Measurements from ENCODE around the gene ANO9.
A peak's percentile ranks its signal among the peaks of the same experiment; 100 is the strongest.
"Not testable (repeated sequence)": the region's sequence is repeated elsewhere in the genome, so short reads cannot be mapped to it uniquely, and the experiment has no call there.

Gene ANO9

DNA sequence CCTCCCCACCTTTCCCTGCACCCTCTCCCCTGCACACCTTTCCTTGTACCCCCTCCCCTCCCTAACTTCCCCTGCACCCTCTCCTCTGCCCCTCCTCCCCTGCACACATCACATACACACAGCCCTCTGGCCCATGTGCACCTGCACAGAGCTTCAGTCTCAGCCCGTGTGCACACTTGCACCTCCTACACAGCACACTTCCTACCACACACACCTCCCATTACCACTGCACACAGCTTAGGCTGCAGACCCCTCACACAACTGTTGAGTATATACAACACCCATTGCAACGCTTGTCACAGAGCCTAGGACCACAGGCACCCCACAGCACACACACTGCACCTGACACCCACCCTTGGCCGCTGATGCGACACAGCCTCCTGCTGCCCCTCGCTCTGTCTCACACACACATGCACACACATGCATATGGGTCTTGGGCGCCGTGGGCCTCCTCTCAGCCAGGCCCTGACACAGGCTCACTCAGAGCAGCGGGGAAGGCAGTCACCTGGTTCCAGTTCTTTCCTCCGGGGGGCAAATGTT, 27.4 kb downstream of the ANO9 start:
- no peak for DNase-seq

DNA sequence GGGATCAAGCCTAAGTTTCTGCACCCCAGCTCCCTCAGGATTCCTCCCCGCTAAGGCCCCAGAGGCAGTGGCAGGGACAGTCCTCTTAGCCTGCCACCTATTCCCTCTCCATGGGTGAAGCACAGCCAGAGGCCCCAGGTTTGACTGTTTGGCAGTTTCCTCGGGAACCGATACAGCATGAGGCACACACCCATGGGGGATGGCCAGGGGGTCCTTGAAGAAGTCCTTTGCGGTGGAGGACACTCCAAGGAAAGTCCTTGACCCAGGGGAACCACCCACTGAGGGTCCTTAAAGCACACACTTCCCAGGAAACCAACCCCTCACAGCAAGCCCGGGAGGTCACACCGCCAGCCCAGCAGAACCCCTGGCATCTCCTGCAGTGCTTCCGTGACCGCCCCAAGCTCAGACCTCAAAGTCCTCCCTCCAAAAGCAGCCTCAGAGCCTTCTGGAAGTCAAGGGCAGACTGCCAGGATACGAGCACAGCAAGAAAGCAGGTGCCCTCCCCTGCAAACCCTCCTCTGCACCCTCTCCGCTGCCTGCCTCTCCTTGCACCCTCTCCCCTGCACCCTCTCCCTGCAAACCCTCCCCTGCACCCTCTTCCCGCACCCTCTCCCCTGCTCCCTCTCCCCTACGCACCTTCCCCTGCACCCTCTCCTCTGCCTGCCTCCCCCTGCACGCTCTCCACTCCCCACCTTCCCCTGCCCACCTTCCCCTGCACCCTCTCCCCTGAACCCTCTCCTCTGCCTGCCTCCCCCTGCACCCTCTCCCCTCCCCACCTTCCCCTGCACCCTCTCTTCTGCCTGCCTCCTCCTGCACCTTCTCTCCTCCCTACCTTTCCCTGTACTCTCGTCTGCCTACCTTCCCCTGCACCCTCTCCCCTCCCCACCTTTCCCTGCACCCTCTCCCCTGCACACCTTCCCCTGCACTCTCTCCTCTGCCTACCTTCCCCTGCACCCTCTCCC, 28.4 kb downstream of the ANO9 start:
- no peak for DNase-seq

DNA sequence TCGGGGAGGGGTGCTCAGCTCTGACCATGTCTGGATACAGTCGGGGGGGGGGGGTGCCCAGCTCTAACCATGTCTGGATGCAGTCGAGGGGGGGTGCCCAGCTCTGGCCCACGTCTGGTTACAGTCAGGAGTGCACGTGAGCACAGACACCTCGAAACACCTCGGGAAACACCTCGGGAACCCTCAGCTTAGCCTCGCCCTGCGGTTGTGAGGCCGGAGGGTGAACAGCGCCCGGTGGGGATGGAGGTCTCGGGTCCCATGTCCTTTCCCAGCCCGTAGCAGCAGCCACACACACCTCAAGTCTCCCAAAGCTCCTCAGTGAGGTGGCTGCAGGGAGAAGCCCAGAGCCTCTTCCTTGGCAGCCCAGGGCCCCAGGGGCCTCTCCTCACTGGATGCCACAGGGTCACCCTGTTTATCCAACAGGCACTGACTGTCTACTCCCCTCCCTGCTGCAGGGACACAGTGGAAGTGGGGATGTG, 29.1 kb downstream of the ANO9 start:
- DNase-seq = no peak

DNA sequence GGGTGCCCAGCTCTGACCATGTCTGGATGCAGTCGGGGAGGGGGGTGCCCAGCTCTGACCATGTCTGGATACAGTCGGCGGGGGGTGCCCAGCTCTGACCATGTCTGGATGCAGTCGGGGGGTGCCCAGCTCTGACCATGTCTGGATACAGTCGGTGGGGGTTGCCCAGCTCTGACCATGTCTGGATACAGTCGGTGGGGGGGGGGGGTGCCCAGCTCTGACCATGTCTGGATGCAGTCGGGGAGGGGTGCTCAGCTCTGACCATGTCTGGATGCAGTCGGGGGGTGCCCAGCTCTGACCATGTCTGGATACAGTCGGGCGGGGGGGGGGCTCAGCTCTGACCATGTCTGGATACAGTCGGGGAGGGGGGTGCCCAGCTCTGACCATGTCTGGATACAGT, 30.3 kb downstream of the ANO9 start:
- DNase-seq = not testable (repeated sequence)

DNA sequence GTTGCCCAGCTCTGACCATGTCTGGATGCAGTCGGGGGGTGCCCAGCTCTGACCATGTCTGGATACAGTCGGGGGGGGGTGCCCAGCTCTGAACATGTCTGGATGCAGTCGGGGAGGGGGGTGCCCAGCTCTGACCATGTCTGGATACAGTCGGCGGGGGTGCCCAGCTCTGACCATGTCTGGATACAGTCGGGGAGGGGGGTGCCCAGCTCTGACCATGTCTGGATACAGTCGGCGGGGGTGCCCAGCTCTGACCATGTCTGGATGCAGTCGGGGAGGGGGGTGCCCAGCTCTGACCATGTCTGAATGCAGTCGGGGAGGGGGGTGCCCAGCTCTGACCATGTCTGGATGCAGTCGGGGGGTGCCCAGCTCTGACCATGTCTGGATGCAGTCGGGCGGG, 31.1 kb downstream of the ANO9 start:
- DNase-seq = not testable (repeated sequence)

DNA sequence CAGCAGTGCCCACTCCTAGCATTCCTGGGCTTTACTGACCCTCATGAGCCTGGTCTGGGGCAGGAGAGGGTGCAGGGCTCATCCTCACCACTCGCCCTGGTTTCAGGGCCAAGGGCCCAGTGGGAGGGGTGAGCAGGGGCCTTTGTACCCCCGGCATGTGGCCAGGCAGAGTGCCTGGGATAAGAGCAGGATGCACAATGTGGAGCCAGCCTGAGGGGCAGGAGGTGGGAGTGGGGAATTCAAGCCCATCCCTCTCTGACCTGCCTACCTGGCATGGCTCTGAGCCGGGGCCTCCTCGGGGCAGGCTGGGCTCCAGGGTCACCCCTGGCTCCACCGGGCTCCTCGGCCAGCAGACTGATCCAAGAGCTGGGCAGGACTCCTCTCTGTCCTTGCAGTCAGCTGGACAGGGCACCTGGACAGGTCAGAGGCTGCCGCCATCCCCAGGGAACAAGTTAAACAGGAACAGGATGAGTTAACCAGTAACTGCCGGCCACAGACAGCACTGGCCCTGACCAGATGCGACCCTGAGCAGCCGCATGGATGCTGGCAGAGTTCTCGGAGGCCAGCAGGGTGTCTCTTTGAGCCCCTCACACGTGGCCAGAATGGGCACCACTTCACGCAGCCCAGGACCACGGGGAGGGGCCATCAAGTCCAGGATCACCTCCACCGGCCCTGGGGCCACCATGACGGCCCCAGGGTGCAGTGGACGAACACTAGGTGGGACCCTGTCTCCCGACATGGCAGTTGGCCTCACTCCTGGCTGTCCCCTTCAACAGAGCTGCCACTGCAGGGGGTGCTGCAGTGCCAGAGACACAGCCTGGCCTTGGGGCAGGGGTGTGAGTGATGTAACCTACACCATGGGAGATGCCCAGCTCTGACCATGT, 32.0 kb downstream of the ANO9 start:
- no peak for DNase-seq

DNA sequence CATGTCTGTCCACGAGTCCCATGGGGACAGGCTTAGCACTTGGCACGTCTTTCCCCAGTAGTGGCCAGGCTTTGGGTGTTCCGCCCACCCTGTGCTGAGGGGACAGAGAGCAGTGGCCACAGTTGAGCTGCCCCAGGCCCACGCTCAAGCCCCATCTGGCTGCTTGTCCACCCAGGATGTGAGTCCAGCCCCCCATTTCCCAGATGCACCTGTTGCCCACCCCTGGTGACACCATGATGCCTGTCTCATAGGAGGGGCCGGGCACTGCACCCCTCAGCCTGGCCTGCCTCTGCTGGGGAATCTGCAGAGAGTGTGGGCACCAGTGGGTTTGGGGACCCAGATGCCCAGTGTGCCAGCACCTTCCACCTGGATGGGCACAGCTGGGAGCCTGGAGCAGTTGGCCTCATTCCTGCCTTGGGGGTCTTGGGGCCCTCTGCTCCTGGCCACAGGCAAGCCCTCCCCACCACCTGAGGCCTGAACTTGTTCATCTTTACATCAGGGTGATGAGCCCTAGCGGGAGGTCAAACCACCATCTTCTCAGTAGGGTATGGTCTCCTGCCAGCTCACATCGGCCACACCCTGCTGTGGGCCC, 32.7 kb downstream of the ANO9 start:
- DNase-seq = no peak

DNA sequence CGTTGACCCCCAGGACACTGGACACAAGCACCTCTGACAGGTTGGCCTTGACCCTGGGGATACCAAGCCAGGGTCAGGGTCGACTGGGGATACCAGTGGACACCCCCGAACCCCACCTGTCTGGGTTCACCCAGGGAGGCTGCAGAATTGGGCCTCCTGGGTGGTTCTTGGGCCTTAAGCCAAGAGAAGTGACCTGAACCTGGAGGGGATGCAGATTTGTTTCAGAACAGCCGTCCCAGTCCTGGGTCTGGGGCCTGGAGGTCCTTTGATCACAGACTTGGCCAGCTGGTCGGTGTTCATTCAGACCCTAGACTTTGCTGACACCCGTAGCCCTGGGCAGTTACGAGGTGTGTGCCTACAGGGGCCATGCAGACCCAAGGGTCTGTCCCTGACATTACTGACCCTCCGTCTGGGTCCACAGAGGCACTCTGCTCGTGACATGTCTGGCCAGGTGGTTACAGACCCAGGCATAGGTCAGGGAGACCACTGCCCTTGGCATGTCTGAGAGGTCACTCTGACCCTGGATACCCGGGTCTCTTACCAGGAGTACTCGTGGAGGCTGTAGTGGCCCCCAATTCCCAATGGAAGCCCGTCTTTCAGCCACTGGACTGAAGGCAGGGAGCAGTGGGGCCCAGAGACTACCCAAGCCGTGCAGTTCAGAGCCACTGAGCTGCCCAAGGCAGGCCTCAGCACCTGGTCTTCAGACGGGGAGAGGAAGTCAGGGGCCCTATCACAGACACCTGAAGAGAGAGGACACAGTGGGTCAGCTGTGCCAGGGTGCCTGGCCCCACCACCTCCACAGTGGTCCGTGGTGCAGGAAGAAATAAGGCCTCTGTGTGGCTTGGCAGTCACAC, 33.4 kb downstream of the ANO9 start:
- DNase-seq = no peak

DNA sequence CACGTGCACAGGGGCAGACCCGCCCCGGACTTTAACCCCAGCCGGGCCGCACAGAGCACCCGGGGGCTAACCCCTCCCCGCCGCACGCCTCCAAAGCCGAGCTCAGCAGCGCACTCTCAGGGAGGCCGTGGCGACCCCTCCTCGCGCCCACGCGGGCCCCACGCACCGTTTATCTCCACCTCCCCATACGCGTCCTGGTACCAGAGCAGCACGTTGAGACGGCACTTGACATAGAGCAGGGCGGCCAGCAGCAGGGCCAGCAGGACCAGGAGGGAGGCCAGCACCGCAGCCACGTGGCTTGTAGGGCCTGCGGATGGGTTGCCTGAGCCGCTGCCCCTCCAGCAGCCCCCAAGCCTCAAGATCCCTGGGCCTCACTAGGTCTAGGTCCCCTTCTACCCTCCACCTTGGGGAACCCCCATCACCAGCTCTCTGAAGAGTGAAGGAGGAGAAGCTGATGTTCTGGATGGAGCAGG, 34.1 kb downstream of the ANO9 start:
- no peak for DNase-seq

DNA sequence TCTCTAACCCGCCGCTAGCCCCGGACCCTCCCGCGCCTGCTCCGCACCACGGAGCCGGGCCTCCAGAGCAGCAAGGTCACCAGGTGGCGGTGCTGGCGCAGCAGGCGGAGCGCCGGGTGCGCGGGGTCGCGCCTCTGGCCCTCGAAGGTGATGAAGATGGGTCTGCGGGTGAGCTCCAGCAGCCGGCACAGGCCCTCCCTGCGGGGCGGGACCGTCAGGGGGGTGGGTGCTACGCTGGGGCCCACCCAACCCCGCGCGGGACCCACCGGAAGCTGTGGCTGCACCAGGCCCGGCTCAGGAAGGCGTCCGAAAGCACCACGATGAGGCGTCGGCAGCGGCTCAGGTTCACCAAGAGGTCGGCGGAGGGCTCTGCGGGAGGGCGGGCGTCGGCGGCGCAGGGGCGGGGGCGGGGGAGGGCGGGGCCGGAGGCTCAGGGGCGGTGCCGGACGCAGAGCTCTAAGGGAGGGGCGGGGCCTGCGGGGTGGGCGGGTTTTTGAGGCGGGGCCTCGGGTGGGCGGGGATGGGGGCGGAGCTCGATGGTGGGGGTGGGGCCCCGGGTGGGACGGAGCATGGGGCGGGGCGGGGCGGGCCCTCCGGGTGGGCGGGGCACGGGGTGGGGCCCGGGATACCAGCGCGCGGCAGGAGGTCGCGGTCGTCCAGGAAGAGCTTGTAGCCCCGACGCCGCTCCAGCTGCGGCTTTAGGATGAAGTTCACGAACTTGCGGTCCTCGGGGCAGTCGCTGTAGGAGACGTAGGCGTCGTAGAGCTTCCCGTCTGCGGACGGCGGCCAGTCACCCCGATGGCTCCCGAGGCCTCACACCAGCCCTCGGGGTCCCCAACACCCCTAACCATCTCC, 34.8 kb downstream of the ANO9 start:
- DNase-seq = peak; percentile 92

DNA sequence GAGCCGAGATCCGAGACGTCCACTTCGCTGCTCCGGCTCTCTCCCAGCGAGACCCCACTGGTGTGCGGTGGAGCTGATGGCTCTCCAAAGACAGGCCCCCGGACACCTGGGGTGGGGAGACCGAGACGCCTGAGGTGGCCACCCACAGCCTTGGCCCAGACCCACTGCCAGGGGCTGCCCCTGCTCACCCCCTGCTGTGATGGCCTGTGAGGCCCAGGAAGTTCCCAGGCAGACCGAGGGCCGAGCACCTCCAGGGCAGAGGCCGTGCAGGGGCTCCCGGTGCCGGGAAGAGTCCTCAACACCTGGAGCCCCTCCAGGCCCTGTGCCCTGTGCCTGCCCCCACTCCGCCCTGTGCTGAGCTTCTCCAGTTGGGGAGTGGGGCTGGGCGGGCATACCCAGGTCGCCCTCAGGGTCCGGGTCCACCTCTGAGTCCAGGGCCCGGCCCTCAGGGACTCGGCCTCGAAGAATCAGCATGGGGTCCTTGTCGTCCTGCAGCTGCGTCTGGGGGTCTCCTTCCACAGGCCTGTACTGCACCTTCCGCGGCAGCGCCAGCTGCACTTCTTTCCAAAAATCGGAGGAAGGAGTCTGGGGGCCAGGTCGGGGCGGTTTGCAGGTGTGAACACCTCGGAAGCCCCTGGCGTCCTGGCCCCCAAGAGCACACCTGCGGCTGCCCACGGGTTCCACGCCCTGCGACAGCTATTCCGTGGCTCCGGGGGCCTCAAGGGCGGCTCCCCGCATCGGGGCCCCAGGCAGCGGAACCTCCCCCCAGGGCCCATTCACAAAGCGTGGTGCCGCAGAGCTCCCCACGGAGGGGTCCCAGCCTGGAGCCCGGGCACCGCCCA, 35.6 kb downstream of the ANO9 start:
- no peak for DNase-seq

DNA sequence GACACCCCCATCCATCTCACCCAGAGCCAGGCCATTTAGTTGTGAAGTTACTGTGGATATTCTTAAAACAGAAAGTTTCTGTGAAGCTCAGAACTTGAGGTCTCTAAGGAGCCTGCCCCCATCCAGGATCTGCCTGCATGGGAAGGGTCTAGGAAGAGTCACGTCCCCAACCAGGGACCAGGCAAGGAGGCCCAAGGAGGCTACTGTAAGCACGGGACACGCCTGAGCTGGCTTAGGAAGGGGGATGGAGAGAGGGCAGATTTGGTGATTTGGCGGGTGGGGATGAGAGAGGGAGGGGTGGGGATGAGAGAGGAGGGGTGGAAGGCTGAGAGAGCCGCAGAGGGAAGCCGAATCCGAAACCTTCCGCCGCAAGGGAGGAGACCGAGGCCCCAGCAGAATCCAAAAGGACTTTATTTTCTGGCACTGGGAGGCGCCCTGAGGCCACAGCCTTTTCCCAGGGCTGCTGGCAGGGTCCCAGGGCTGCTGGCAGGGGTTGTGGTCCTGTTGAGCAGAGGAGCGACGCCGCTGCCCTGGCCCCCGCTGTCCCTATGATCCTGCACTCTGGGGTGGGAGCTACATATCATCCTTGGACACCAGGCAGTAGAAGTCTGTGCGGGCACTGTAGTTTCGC, 36.4 kb downstream of the ANO9 start:
- no peak for DNase-seq

DNA sequence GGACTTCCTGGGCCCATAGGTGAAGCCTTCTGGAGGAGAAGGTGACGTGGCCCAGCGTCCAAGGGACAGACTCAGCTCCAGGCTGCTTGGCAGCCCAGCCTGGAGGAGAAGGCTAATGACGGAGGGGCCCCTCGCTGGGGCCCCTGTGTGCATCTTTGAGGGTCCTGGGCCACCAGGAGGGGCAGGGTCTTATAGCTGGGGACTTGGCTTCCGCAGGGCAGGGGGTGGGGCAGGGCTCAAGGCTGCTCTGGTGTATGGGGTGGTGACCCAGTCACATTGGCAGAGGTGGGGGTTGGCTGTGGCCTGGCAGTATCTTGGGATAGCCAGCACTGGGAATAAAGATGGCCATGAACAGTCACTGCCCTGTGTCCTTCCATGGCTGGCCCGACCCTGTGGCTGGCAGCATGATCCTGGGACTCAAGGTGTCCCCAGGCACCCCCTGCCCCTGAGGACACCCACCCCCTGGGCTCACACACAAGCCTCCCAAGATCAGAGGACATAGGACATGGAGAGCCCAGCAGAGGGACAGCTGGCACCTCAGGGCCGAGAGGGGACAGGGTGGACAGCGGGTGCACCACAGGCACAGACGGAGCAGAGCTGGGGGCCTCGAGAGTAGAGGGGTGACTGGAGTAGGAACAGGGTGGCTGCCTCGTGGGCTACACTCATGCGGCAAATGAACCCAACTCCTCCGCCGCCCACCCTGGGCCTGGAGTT, 37.1 kb downstream of the ANO9 start:
- no peak for DNase-seq

DNA sequence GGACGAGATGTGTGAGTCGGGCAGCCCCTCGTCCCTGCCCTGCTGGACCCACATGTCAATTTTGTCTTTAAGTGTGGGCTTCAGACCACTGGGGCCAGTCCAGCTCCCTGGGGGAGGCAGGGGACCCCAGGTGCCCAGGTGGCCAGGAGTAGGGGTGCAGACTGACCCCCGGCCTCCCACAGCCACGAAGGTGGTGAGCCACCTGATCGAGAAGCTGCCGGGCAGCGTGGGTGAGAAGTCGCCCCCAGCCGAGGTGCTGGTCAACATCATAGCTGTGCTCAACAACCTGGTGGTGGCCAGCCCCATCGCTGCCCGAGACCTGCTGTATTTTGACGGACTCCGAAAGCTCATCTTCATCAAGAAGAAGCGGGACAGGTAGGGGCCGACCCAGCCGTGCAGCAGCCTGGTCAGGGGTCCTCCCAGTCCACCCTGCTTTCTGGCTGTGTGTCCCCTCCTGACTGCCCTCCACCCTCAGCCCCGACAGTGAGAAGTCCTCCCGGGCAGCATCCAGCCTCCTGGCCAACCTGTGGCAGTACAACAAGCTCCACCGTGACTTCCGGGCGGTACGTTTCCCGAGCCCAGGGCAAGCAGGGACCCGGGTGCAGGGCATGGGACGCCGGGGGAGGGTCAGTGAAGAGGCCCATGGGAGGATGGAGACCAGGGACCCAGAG, 37.9 kb downstream of the ANO9 start:
- DNase-seq = no peak

DNA sequence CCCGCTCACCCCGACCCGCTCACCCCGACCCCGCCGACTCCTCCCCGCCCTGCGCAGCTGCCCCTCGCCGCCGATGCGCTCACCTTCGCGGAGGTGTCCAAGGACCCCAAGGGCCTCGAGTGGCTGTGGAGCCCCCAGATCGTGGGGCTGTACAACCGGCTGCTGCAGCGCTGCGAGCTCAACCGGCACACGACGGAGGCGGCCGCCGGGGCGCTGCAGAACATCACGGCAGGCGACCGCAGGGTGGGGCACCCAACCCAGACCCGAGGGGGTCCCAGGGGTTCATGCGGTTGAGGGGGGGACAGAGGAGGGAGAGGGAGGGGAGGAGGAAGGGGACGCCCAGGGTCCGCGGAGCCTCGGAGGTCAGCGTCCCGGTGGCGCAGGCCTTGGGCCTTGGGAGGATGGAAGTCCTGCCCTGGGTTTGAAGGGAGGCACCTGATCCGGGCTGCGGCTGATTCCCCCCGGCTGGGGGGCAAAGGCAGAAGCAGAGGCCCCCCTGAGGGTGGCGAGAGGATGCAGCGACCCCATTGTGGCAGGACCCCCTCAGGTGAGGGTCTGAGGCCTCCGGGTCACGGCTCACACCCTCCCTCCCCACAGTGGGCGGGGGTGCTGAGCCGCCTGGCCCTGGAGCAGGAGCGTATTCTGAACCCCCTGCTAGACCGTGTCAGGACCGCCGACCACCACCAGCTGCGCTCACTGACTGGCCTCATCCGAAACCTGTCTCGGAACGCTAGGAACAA, 38.6 kb downstream of the ANO9 start:
- no peak for DNase-seq

DNA sequence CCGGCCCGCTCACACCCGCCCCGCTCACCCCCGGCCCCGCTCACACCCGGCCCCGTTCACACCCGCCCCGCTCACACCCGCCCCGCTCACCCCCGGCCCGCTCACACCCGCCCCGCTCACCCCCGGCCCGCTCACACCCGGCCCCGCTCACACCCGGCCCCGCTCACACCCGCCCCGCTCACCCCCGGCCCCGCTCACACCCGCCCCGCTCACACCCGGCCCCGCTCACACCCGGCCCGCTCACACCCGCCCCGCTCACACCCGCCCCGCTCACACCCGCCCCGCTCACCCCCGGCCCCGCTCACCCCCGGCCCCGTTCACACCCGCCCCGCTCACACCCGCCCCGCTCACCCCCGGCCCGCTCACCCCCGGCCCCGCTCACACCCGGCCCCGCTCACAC, 40.6 kb downstream of the ANO9 start:
- DNase-seq = not testable (repeated sequence)

DNA sequence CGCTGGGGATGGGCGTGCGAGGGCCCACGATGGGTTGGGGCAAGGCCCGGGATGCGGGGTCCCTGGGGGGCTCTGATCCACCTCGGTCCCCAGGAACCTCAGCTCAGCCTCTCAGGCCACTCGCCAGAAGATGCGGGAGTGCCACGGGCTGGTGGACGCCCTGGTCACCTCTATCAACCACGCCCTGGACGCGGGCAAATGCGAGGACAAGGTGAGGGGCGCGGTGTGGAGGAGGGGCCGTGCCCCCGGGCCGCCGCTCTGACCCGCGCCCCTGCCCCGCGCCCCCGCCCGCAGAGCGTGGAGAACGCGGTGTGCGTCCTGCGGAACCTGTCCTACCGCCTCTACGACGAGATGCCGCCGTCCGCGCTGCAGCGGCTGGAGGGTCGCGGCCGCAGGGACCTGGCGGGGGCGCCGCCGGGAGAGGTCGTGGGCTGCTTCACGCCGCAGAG, 41.5 kb downstream of the ANO9 start:
- no peak for DNase-seq
